H1 (cell line): ENCODE data around the gene COQ8B. TPM values are rescaled to one million over a fixed set of nuclear protein-coding genes. Genes with fewer than 3 reads are reported as not detected.
A peak's percentile ranks its signal among the peaks of the same experiment; 100 is the strongest.
"Not testable (repeated sequence)": the region's sequence is repeated elsewhere in the genome, so short reads cannot be mapped to it uniquely, and the experiment has no call there.

Experiments
- CTCF ChIA-PET: fragments of 300-600 bp; sonication (Branson Sonifier 250); formaldehyde crosslinking; loops from one replicate; lab custom pipeline; 2021; ENCODE audit not compliant: partially characterized antibody; lab: Charles Lee
- POLR2A ChIA-PET: fragments of 300-600 bp; sonication (Branson Sonifier 250); formaldehyde crosslinking; loops from one replicate; lab custom pipeline; 2021; ENCODE audit warnings: inconsistent platforms; ENCODE audit not compliant: partially characterized antibody; lab: Charles Lee
- DNase-seq, 2 experiments: peaks; one replicate each; pipeline versions ENCODE4 v3.0.0 to v3.0.0-alpha.2; 2010 to 2022; ENCODE audit warnings: low spot score in 2 of 2, low read depth in 1 of 2, mixed read lengths in 1 of 2
- FAIRE-seq: peaks from 2 replicates; lab custom pipeline; 2011; peaks lifted over from hg19 to GRCh38; lab: Jason Lieb, UNC
- H2AFZ ChIP-seq: 2 replicates; pipeline ENCODE4 v1.8.1; 2012; ENCODE audit warnings: low read length, inconsistent platforms
- H2AK5ac ChIP-seq: 2 replicates; pipeline ENCODE4 v1.6.1; 2013; ENCODE audit warnings: low read depth, low read length
- H2BK120ac ChIP-seq: replicated peaks from 2 replicates; pipeline ENCODE3; 2013; ENCODE audit warnings: low read depth, low read length, inconsistent platforms
- H2BK12ac ChIP-seq: 2 replicates; pipeline ENCODE4 v1.6.1; 2013; ENCODE audit warnings: low read depth, low read length
- H2BK15ac ChIP-seq: 2 replicates; pipeline ENCODE4 v1.6.1; 2013; ENCODE audit warnings: low read length
- H2BK20ac ChIP-seq: 2 replicates; pipeline ENCODE4 v1.6.1; 2013; ENCODE audit warnings: low read length
- H2BK5ac ChIP-seq: 2 replicates; pipeline ENCODE4 v1.6.1; 2013; ENCODE audit warnings: low read depth, low read length
- H3K14ac ChIP-seq: 2 replicates; pipeline ENCODE4 v1.6.1; 2013; ENCODE audit warnings: inconsistent platforms; ENCODE audit not compliant: insufficient read length
- H3K18ac ChIP-seq: 2 replicates; pipeline ENCODE4 v1.6.1; 2013; ENCODE audit warnings: low read length; ENCODE audit errors: extremely low read depth
- H3K23ac ChIP-seq: 2 replicates; pipeline ENCODE4 v1.6.1; 2013; ENCODE audit warnings: inconsistent platforms; ENCODE audit not compliant: insufficient read length
- H3K23me2 ChIP-seq: 2 replicates; pipeline ENCODE4 v1.6.1; 2013; ENCODE audit warnings: low read depth, low read length
- H3K27ac ChIP-seq: 2 replicates; pipeline ENCODE4 v1.6.1; 2011; ENCODE audit warnings: low read depth, low read length, inconsistent platforms
- H3K27me3 ChIP-seq, 4 experiments: replicated peaks in 1 of 4; 1 replicate in 1 of 4; 2 replicates in 3 of 4; pipeline versions ENCODE4 v1.6.1 to v1.8.1; 2011 to 2013; ENCODE audit warnings: low read length in 3 of 4, mild to moderate bottlenecking in 3 of 4, inconsistent platforms in 2 of 4, mixed read lengths in 2 of 4, moderate library complexity in 1 of 4; ENCODE audit not compliant: control insufficient read depth in 3 of 4, insufficient read depth in 3 of 4; ENCODE audit errors: extremely low read depth in 1 of 4
- H3K36me3 ChIP-seq, 4 experiments: 2 replicates each; pipeline versions ENCODE4 v1.6.1 to v1.8.1; 2011 to 2013; ENCODE audit warnings: mild to moderate bottlenecking in 4 of 4, low read length in 3 of 4, moderate library complexity in 2 of 4, control low read depth in 1 of 4, inconsistent platforms in 1 of 4; ENCODE audit not compliant: insufficient read depth in 4 of 4, control insufficient read depth in 2 of 4
- H3K4ac ChIP-seq: replicated peaks from 2 replicates; pipeline ENCODE3; 2013; ENCODE audit warnings: low read length, low read depth, mixed read lengths, inconsistent platforms; ENCODE audit not compliant: insufficient read length
- H3K4me1 ChIP-seq, 4 experiments: replicated peaks in 1 of 4; 1 replicate in 1 of 4; 2 replicates in 3 of 4; pipeline versions ENCODE4 v1.6.1 to v1.8.1; 2011 to 2013; ENCODE audit warnings: low read length in 3 of 4, inconsistent platforms in 2 of 4, mixed read lengths in 1 of 4; ENCODE audit not compliant: insufficient read depth in 4 of 4, control insufficient read depth in 3 of 4
- H3K4me2 ChIP-seq, 2 experiments: 2 replicates each; pipeline versions ENCODE4 v1.6.1 to v1.8.1; 2011 to 2013; ENCODE audit warnings: low read depth in 2 of 2, low read length in 2 of 2, control low read depth in 1 of 2, inconsistent platforms in 1 of 2, mild to moderate bottlenecking in 1 of 2; ENCODE audit not compliant: insufficient read depth in 1 of 2
- H3K4me3 ChIP-seq, 4 experiments: fragments of 200-600, 300-600 bp in 1 of 4; sonication (generic), shearing (Covaris generic), sonication (Bioruptor Twin) in 1 of 4; 2 replicates each; pipeline versions ENCODE4 v1.5.1 to v1.8.1; 2011 to 2016; ENCODE audit warnings: low read length in 4 of 4, low read depth in 3 of 4, control low read depth in 2 of 4, inconsistent platforms in 2 of 4, mild to moderate bottlenecking in 2 of 4, mixed read lengths in 1 of 4, moderate library complexity in 1 of 4; ENCODE audit not compliant: insufficient read depth in 2 of 4; ENCODE audit errors: extremely low read depth in 1 of 4
- H3K56ac ChIP-seq: replicated peaks from 2 replicates; pipeline ENCODE3; 2013; ENCODE audit warnings: low read depth, mild to moderate bottlenecking, mixed read lengths, low read length, inconsistent platforms; ENCODE audit not compliant: insufficient read length
- H3K79me1 ChIP-seq: 2 replicates; pipeline ENCODE4 v1.6.1; 2013; ENCODE audit warnings: low read depth, low read length, control low read depth
- H3K79me2 ChIP-seq, 2 experiments: 2 replicates each; pipeline versions ENCODE4 v1.6.1 to v1.8.1; 2012 to 2013; ENCODE audit warnings: low read length in 2 of 2, mild to moderate bottlenecking in 2 of 2, inconsistent platforms in 1 of 2; ENCODE audit not compliant: insufficient read depth in 2 of 2, control insufficient read depth in 1 of 2
- H3K9ac ChIP-seq, 4 experiments: replicated peaks in 1 of 4; 1 replicate in 1 of 4; 2 replicates in 3 of 4; pipeline versions ENCODE4 v1.6.1 to v1.8.1; 2011 to 2013; ENCODE audit warnings: low read depth in 3 of 4, low read length in 3 of 4, control low read depth in 2 of 4, mild to moderate bottlenecking in 2 of 4, moderate library complexity in 2 of 4, inconsistent platforms in 1 of 4; ENCODE audit errors: extremely low read depth in 1 of 4
- H3K9me3 ChIP-seq, 2 experiments: 2 replicates each; pipeline versions ENCODE4 v1.6.1 to v1.8.1; 2012 to 2013; ENCODE audit warnings: mild to moderate bottlenecking in 2 of 2, moderate library complexity in 2 of 2, control low read depth in 1 of 2, inconsistent platforms in 1 of 2, low read depth in 1 of 2, low read length in 1 of 2, mixed read lengths in 1 of 2; ENCODE audit not compliant: insufficient read depth in 2 of 2
- H4K20me1 ChIP-seq, 2 experiments: replicated peaks in 1 of 2; 2 replicates each; pipeline versions ENCODE3 to v1.8.1; 2011 to 2013; ENCODE audit warnings: inconsistent platforms in 2 of 2, low read length in 2 of 2, mild to moderate bottlenecking in 1 of 2; ENCODE audit not compliant: insufficient read depth in 2 of 2, control insufficient read depth in 1 of 2
- H4K5ac ChIP-seq: 2 replicates; pipeline ENCODE4 v1.6.1; 2013; ENCODE audit warnings: low read length, low read depth, mixed read lengths, inconsistent platforms; ENCODE audit not compliant: insufficient read length
- H4K8ac ChIP-seq: 2 replicates; pipeline ENCODE4 v1.8.0; 2013; ENCODE audit warnings: mild to moderate bottlenecking, moderate library complexity, low read length, inconsistent platforms; ENCODE audit not compliant: insufficient read depth; ENCODE audit errors: extremely low read depth
- H4K91ac ChIP-seq: replicated peaks from 2 replicates; pipeline ENCODE3; 2013; ENCODE audit warnings: low read length, mixed read lengths, inconsistent platforms; ENCODE audit not compliant: insufficient read length
- POLR2AphosphoS5 ChIP-seq: IDR thresholded peaks from 2 replicates; pipeline ENCODE4 v1.6.1; 2011; ENCODE audit warnings: low read depth, low read length
- WGBS, 2 experiments: shearing (Covaris generic) in 1 of 2; methylation state at CpG; one replicate each; pipeline versions ENCODE4 v1.1.6 to v1.1.7; 2013 to 2015; ENCODE audit warnings: low lambda C conversion rate in 2 of 2, mixed read lengths in 2 of 2, inconsistent platforms in 1 of 2, low coverage in 1 of 2, missing lambda C conversion rate in 1 of 2; ENCODE audit not compliant: insufficient replicate concordance in 2 of 2, insufficient coverage in 1 of 2, insufficient read length in 1 of 2; ENCODE audit errors: extremely low coverage in 1 of 2, missing lambda C conversion rate in 1 of 2; 5-methylcytosine and 5-hydroxymethylcytosine counted together
- polyA plus RNA-seq, 7 experiments: library from polyadenylated mRNA; depleted of rRNA in 3 of 7; stranded (reverse) in 5 of 7; unstranded in 2 of 7; fragments of >200 nt in 5 of 7; fragments of 200-250 nt in 2 of 7; gene quantifications; 1 replicate in 5 of 7; 2 replicates in 1 of 7; 4 replicates in 1 of 7; pipeline versions ENCODE4 v1.2.1 to v1.2.3, GENCODE V29; 2011 to 2013; ENCODE audit warnings: missing spikeins in 2 of 7, mixed read lengths in 2 of 7
- total RNA-seq: library from RNA; stranded (reverse); fragmentation: NEBNext Ultra II Directional; extraction: Animal tissue kit (Norgen Biotek cat#: 25700); gene quantifications from 2 replicates; pipeline ENCODE4 v1.2.1, GENCODE V29; 2021

Gene COQ8B
- total and polyA plus RNA-seq, 2 of the 8 experiments (the other 6 are each of a cell fraction or from before 2014, with no cell fraction given): 41.7 to 46.1 TPM

DNA sequence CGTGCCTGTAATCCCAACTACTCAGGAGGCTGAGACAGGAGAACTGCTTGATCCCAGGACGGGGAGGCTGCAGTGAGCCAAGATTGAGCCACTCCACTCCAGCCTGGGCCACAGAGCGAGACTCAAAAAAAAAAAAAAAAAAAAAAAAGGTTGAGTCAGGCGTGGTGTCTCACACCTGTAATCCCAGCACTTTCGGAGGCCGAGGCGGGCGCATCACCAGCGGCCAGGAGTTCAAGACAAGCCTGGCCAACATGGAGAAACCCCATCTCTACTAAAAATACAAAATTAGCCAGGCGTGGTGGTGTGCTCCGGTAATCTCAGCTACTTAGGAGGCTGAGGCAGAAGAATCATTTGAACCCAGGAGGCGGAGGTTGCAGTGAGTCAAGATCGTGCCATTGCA, 49.7 kb upstream of the COQ8B start:
- POLR2A ChIA-PET: interaction anchor here (0.9 to 17.9 kb wide), 9 partner anchors 11 to 586 kb away, joined by 3 to 399 read pairs (median 6); partner anchors contain the start of genes ACTMAP, EGLN2, MIA and RAB4B

More for the DNA sequence above, 49.7 kb upstream of the COQ8B start:
- not testable (repeated sequence) for H3K27me3 ChIP-seq, H3K14ac ChIP-seq, H2BK15ac ChIP-seq, H2BK12ac ChIP-seq, H2AFZ ChIP-seq, H2BK120ac ChIP-seq, H3K4ac ChIP-seq, H3K9ac ChIP-seq, H3K56ac ChIP-seq, H3K27ac ChIP-seq, H3K23ac ChIP-seq, H3K23me2 ChIP-seq, H4K91ac ChIP-seq, H3K18ac ChIP-seq, H2BK20ac ChIP-seq, DNase-seq, H4K5ac ChIP-seq, H2BK5ac ChIP-seq, H2AK5ac ChIP-seq, H3K79me1 ChIP-seq, H3K4me3 ChIP-seq, FAIRE-seq, H3K79me2 ChIP-seq, H4K8ac ChIP-seq, H3K4me2 ChIP-seq, H3K4me1 ChIP-seq, H3K9me3 ChIP-seq
- 0 out of 2 replicates have a peak, but pooled peaks have one; percentile 14 for TF ChIP-seq POLR2AphosphoS5
- Histone ChIP-seq H3K36me3 (peaks cover 35 to 53% (median 44%) of the 10 kb centered on the region in 4 experiments), H4K20me1 (peaks cover 10 to 19% of the 10 kb centered on the region in 2 experiments)
- WGBS, 2 experiments: 90% methylated on average over 8 of the region's 13 CpGs; no CpG with 5 or more reads in 1 of the 2 experiments
- CTCF ChIA-PET: interaction anchor here (0.8 to 1.7 kb wide), 2 partner anchors 8 to 40 kb away, joined by 3 to 6 read pairs; no protein-coding TSS in a partner anchor
